ENCODE measurements around the gene NELL1. TPM values are rescaled to one million over a fixed set of nuclear protein-coding genes. Genes with fewer than 3 reads are reported as not detected.

Gene NELL1
- total and polyA plus RNA-seq, 4 donors = 0.05 to 0.31 (median 0.12) TPM; not detected in 1

- no peak overlapping the region for H3K27ac ChIP-seq (ENCODE audit: low read depth in 1 of 2, low read length in 1 of 2)
- no peak for ATAC-seq (ENCODE audit: insufficient read depth, low FRiP score)
- no peak for TF ChIP-seq CTCF (IDR thresholded peaks at IDR 0.05; ENCODE audit: control extremely low read depth, extremely low read depth)
- H3K36me3 ChIP-seq (ENCODE audit: control insufficient read depth in 4 of 4, insufficient read depth in 4 of 4, low read length in 4 of 4) = no peaks in the 10 kb centered on the region
- no peak overlapping the region for H3K9ac ChIP-seq (ENCODE audit: insufficient read depth in 1 of 2, low read length in 2 of 2)
- no peaks in the 10 kb centered on the region for H3K9me3 ChIP-seq (ENCODE audit: control insufficient read depth in 4 of 4, insufficient read depth in 3 of 4, low read length in 3 of 4)
- 13 to 15% methylated on average over 6 of the region's 6 CpGs for WGBS, 2 donors
- H3K4me3 ChIP-seq = no peak overlapping the region
- no peaks in the 10 kb centered on the region for H3K4me1 ChIP-seq (ENCODE audit: control insufficient read depth in 5 of 5, insufficient read depth in 5 of 5, low read length in 5 of 5)
- no peak for DNase-seq
- H3K27me3 ChIP-seq (ENCODE audit: control insufficient read depth in 3 of 3, insufficient read depth in 3 of 3, low read length in 2 of 3) = no peaks in the 10 kb centered on the region
These were observed 85.5 kb downstream of the NELL1 start for GRCh38 chr11:20754933-20755332.

- ATAC-seq (ENCODE audit: insufficient read depth, low FRiP score) = no peak
- no peaks in the 10 kb centered on the region for H3K27me3 ChIP-seq (ENCODE audit: control insufficient read depth in 3 of 3, insufficient read depth in 3 of 3, low read length in 2 of 3)
These were observed 90.2 kb downstream of the NELL1 start for GRCh38 chr11:20759541-20759940.

GRCh38 chr11:20760811-20761210, 91.4 kb downstream of the NELL1 start:
- no peak overlapping the region for H3K27ac ChIP-seq (ENCODE audit: low read depth in 1 of 2, low read length in 1 of 2)
- H3K9ac ChIP-seq (ENCODE audit: insufficient read depth in 1 of 2, low read length in 2 of 2) = no peak overlapping the region
- H3K9me3 ChIP-seq (ENCODE audit: control insufficient read depth in 4 of 4, insufficient read depth in 3 of 4, low read length in 3 of 4) = no peaks in the 10 kb centered on the region
- no peaks in the 10 kb centered on the region for H3K4me1 ChIP-seq (ENCODE audit: control insufficient read depth in 5 of 5, insufficient read depth in 5 of 5, low read length in 5 of 5)
- no peak for DNase-seq
- H3K4me3 ChIP-seq = no peak overlapping the region
- no peaks in the 10 kb centered on the region for H3K27me3 ChIP-seq (ENCODE audit: control insufficient read depth in 3 of 3, insufficient read depth in 3 of 3, low read length in 2 of 3)
- no peak for TF ChIP-seq CTCF (IDR thresholded peaks at IDR 0.05; ENCODE audit: control extremely low read depth, extremely low read depth)
- WGBS, 2 donors = 91 to 92% methylated on average over 6 of the region's 6 CpGs
- no peak for ATAC-seq (ENCODE audit: insufficient read depth, low FRiP score)
- H3K36me3 ChIP-seq (ENCODE audit: control insufficient read depth in 4 of 4, insufficient read depth in 4 of 4, low read length in 4 of 4) = no peaks in the 10 kb centered on the region

More at GRCh38 chr11:20759541-20759940, 90.2 kb downstream of the NELL1 start:
- H3K9me3 ChIP-seq (ENCODE audit: control insufficient read depth in 4 of 4, insufficient read depth in 3 of 4, low read length in 3 of 4) = no peaks in the 10 kb centered on the region
- no peaks in the 10 kb centered on the region for H3K4me1 ChIP-seq (ENCODE audit: control insufficient read depth in 5 of 5, insufficient read depth in 5 of 5, low read length in 5 of 5)
- TF ChIP-seq CTCF (IDR thresholded peaks at IDR 0.05; ENCODE audit: control extremely low read depth, extremely low read depth) = no peak
- no peaks in the 10 kb centered on the region for H3K36me3 ChIP-seq (ENCODE audit: control insufficient read depth in 4 of 4, insufficient read depth in 4 of 4, low read length in 4 of 4)
- no peak overlapping the region for H3K4me3 ChIP-seq
- no peak overlapping the region for H3K9ac ChIP-seq (ENCODE audit: insufficient read depth in 1 of 2, low read length in 2 of 2)
- WGBS, 2 donors = 76 to 82% methylated on average over 2 of the region's 2 CpGs
- no peak for DNase-seq
- H3K27ac ChIP-seq (ENCODE audit: low read depth in 1 of 2, low read length in 1 of 2) = no peak overlapping the region
